ENCODE measurements around the gene AZU1.
"Not testable (repeated sequence)": the region's sequence is repeated elsewhere in the genome, so short reads cannot be mapped to it uniquely, and the experiment has no call there.

Gene AZU1

DNA sequence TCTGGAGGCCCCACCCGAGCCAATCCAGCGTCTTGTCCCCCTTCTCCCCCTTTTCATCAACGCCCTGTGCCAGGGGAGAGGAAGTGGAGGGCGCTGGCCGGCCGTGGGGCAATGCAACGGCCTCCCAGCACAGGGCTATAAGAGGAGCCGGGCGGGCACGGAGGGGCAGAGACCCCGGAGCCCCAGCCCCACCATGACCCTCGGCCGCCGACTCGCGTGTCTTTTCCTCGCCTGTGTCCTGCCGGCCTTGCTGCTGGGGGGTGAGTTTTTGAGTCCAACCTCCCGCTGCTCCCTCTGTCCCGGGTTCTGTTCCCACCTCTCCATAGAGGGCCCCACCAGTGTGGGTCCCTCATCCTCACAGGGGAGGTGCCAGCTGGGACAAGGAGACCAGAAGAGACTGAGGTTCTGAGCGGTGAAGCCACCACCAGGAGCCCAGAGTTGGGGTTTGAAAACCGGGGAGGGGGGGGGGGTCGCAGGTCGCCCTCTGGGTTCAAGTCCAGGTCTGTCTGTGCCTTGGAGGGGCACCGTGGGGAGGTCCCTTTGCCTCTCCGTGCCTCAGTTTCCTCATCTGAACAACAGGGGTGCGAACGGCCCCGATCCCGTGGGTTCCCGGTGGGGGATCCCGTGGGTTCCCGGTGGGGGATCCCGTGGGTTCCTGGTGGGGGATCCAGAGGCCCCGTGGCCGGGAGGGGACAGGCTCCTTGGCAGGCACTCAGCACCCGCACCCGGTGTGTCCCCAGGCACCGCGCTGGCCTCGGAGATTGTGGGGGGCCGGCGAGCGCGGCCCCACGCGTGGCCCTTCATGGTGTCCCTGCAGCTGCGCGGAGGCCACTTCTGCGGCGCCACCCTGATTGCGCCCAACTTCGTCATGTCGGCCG is 24.7 kb downstream of the AZU1 start, which contains the start of gene ELANE:
Gene ELANE (plus strand): TSS at position 168 of the 878 bp plus-strand sequence. CDS start 26 bp downstream, at position 194.
- DNase-seq = no peak
- H3K56ac ChIP-seq (ENCODE audit: low read length) = no peak within 1 kb of the TSS
- H3K18ac ChIP-seq (ENCODE audit: low read length) = no peak within 1 kb of the TSS
- H3K27me3 ChIP-seq (ENCODE audit: insufficient read depth, low read length, poor library complexity) = no peaks in the 10 kb centered on the region
- no peaks in the 10 kb centered on the region for H3K4me1 ChIP-seq (ENCODE audit: control insufficient read depth, low read depth, low read length)
- no peak within 1 kb of the TSS for H3K9ac ChIP-seq (ENCODE audit: low read length)
- no peak within 1 kb of the TSS for H2BK120ac ChIP-seq (ENCODE audit: low read depth, low read length)
- no peak within 1 kb of the TSS for H4K8ac ChIP-seq (ENCODE audit: low read depth, low read length)
- H3K4ac ChIP-seq (ENCODE audit: low read depth, low read length) = no peak within 1 kb of the TSS
- no peak within 1 kb of the TSS for H2AK5ac ChIP-seq (ENCODE audit: low read length)
- H3K4me3 ChIP-seq (ENCODE audit: low read length) = no peak within 1 kb of the TSS
- H2BK15ac ChIP-seq (replicated peaks; ENCODE audit: low read depth) = no peak within 1 kb of the TSS
- no peak within 1 kb of the TSS for H3K4me2 ChIP-seq (ENCODE audit: low read length)
- H3K79me2 ChIP-seq (ENCODE audit: control insufficient read depth, insufficient read depth, low read length) = no peaks in the 10 kb centered on the region
- no peaks in the 10 kb centered on the region for H3K79me1 ChIP-seq (ENCODE audit: low read length)
- no CpG with 5 or more reads among the region's 55 CpGs for WGBS (ENCODE audit: extremely low coverage, insufficient coverage, low lambda C conversion rate)
- H3K27ac ChIP-seq (ENCODE audit: low read depth, low read length) = no peak within 1 kb of the TSS
- no peak within 1 kb of the TSS for H4K5ac ChIP-seq (ENCODE audit: low read length)
- no peaks in the 10 kb centered on the region for H3K36me3 ChIP-seq (ENCODE audit: control insufficient read depth, insufficient read depth, low read length)
- H3K23ac ChIP-seq (ENCODE audit: low read length) = no peak within 1 kb of the TSS
- H2BK5ac ChIP-seq (ENCODE audit: low read length) = no peak within 1 kb of the TSS

DNA sequence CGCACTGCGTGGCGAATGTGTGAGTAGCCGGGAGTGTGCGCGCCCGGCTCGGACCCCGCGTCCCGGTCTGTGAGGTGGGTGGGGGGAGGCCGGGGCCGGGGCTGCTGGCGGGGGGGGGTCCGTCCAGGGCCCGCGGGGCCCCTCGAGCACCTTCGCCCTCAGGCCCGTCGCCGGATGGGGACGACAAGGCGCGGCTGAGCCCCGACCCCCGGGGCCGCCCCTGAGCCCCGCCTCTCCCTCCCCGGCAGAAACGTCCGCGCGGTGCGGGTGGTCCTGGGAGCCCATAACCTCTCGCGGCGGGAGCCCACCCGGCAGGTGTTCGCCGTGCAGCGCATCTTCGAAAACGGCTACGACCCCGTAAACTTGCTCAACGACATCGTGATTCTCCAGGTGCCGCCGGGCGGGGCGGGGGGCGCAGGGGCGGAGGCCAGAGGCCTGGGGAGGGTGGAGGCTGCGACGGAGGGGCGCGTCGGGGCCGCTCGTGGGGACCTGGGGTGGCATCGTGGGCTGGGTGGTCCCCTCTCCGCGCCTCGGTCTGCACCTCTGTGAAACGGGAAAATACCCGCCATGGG is 25.5 kb downstream of the AZU1 start:
- H3K79me2 ChIP-seq (ENCODE audit: control insufficient read depth, insufficient read depth, low read length) = no peaks in the 10 kb centered on the region
- no peak overlapping the region for H3K4me3 ChIP-seq (ENCODE audit: low read length)
- no peak overlapping the region for H3K18ac ChIP-seq (ENCODE audit: low read length)
- no peaks in the 10 kb centered on the region for H3K36me3 ChIP-seq (ENCODE audit: control insufficient read depth, insufficient read depth, low read length)
- no peak overlapping the region for H3K4me2 ChIP-seq (ENCODE audit: low read length)
- DNase-seq = no peak
- H4K5ac ChIP-seq (ENCODE audit: low read length) = no peak overlapping the region
- no peak overlapping the region for H3K27ac ChIP-seq (ENCODE audit: low read depth, low read length)
- no peaks in the 10 kb centered on the region for H3K4me1 ChIP-seq (ENCODE audit: control insufficient read depth, low read depth, low read length)
- H2AK5ac ChIP-seq (ENCODE audit: low read length) = no peak overlapping the region
- no peak overlapping the region for H3K9ac ChIP-seq (ENCODE audit: low read length)
- WGBS (ENCODE audit: extremely low coverage, insufficient coverage, low lambda C conversion rate) = no CpG with 5 or more reads among the region's 67 CpGs
- H2BK15ac ChIP-seq (replicated peaks; ENCODE audit: low read depth) = no peak overlapping the region
- H2BK5ac ChIP-seq (ENCODE audit: low read length) = no peak overlapping the region
- no peaks in the 10 kb centered on the region for H3K27me3 ChIP-seq (ENCODE audit: insufficient read depth, low read length, poor library complexity)
- no peak overlapping the region for H2BK120ac ChIP-seq (ENCODE audit: low read depth, low read length)
- H3K56ac ChIP-seq (ENCODE audit: low read length) = no peak overlapping the region
- no peak overlapping the region for H3K23ac ChIP-seq (ENCODE audit: low read length)
- H3K79me1 ChIP-seq (ENCODE audit: low read length) = no peaks in the 10 kb centered on the region
- H4K8ac ChIP-seq (ENCODE audit: low read depth, low read length) = no peak overlapping the region
- H3K4ac ChIP-seq (ENCODE audit: low read depth, low read length) = no peak overlapping the region

DNA sequence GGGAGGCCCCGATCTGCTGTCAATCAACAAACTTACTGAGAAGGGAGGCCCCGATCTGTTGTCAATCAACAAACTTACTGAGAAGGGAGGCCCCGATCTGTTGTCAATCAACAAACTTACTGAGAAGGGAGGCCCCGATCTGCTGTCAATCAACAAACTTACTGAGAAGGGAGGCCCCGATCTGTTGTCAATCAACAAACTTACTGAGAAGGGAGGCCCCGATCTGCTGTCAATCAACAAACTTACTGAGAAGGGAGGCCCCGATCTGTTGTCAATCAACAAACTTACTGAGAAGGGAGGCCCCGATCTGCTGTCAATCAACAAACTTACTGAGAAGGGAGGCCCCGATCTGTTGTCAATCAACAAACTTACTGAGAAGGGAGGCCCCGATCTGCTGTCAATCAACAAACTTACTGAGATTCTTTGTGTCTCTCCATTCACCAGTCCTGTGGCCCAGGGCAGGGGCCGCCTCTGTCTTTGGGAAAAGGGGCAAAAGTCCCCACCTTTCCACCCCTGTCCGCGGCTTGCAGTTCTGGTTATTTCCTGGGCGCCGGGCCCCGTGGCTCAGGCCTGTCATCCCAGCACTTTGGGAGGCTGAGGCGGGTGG is 26.1 kb downstream of the AZU1 start:
- not testable (repeated sequence) for H3K27me3 ChIP-seq (ENCODE audit: insufficient read depth, low read length, poor library complexity); H3K4me2 ChIP-seq (ENCODE audit: low read length); H3K23ac ChIP-seq (ENCODE audit: low read length); H3K56ac ChIP-seq (ENCODE audit: low read length); H4K5ac ChIP-seq (ENCODE audit: low read length); H3K36me3 ChIP-seq (ENCODE audit: control insufficient read depth, insufficient read depth, low read length); H4K8ac ChIP-seq (ENCODE audit: low read depth, low read length); H3K79me1 ChIP-seq (ENCODE audit: low read length); H2AK5ac ChIP-seq (ENCODE audit: low read length); H2BK5ac ChIP-seq (ENCODE audit: low read length); H3K27ac ChIP-seq (ENCODE audit: low read depth, low read length); H2BK120ac ChIP-seq (ENCODE audit: low read depth, low read length); H3K4ac ChIP-seq (ENCODE audit: low read depth, low read length); H3K79me2 ChIP-seq (ENCODE audit: control insufficient read depth, insufficient read depth, low read length); H3K4me3 ChIP-seq (ENCODE audit: low read length); DNase-seq; H3K9ac ChIP-seq (ENCODE audit: low read length); H2BK15ac ChIP-seq (replicated peaks; ENCODE audit: low read depth); H3K4me1 ChIP-seq (ENCODE audit: control insufficient read depth, low read depth, low read length); H3K18ac ChIP-seq (ENCODE audit: low read length)
- no CpG with 5 or more reads among the region's 17 CpGs for WGBS (ENCODE audit: extremely low coverage, insufficient coverage, low lambda C conversion rate)

DNA sequence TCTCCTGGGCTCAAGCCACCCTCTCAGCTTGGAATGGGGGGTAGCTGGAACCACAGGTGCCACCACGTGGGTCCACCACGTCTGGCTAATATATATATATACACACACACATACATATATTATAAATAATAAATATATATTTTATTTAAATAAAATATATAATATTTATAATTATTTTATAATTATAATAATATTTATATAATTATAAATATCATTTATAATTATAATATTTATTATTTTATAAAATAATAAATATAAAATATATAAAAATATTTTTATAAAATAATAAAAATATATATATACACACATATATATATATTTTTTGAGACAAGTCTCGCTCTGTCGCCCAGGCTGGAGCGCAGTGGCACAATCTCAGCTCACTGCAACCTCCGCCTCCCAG is 26.9 kb downstream of the AZU1 start:
- Histone ChIP-seq H3K27me3 (ENCODE audit: insufficient read depth, low read length, poor library complexity) (no peaks in the 10 kb centered on the region), H2BK5ac (ENCODE audit: low read length) (no peak overlapping the region), H3K9ac (ENCODE audit: low read length) (no peak overlapping the region), H4K8ac (ENCODE audit: low read depth, low read length) (no peak overlapping the region), H2AK5ac (ENCODE audit: low read length) (no peak overlapping the region), H3K18ac (ENCODE audit: low read length) (no peak overlapping the region), H3K4me1 (ENCODE audit: control insufficient read depth, low read depth, low read length) (no peaks in the 10 kb centered on the region), H3K36me3 (ENCODE audit: control insufficient read depth, insufficient read depth, low read length) (no peaks in the 10 kb centered on the region), H3K23ac (ENCODE audit: low read length) (no peak overlapping the region), H3K56ac (ENCODE audit: low read length) (no peak overlapping the region), H3K4ac (ENCODE audit: low read depth, low read length) (no peak overlapping the region), H2BK120ac (ENCODE audit: low read depth, low read length) (no peak overlapping the region), H4K5ac (ENCODE audit: low read length) (no peak overlapping the region), H3K4me3 (ENCODE audit: low read length) (no peak overlapping the region), H3K79me2 (ENCODE audit: control insufficient read depth, insufficient read depth, low read length) (no peaks in the 10 kb centered on the region), H3K4me2 (ENCODE audit: low read length) (no peak overlapping the region), H3K27ac (ENCODE audit: low read depth, low read length) (no peak overlapping the region), H2BK15ac (replicated peaks; ENCODE audit: low read depth) (no peak overlapping the region), H3K79me1 (ENCODE audit: low read length) (no peaks in the 10 kb centered on the region)
- WGBS (ENCODE audit: extremely low coverage, insufficient coverage, low lambda C conversion rate) = no CpG with 5 or more reads among the region's 6 CpGs
- DNase-seq = no peak

GRCh38 chr19:855142-855541 is 27.5 kb downstream of the AZU1 start:
- H4K8ac ChIP-seq (ENCODE audit: low read depth, low read length) = no peak overlapping the region
- DNase-seq = no peak
- no peak overlapping the region for H3K56ac ChIP-seq (ENCODE audit: low read length)
- no peak overlapping the region for H3K27ac ChIP-seq (ENCODE audit: low read depth, low read length)
- H3K4ac ChIP-seq (ENCODE audit: low read depth, low read length) = no peak overlapping the region
- no peaks in the 10 kb centered on the region for H3K79me1 ChIP-seq (ENCODE audit: low read length)
- no peak overlapping the region for H2BK15ac ChIP-seq (replicated peaks; ENCODE audit: low read depth)
- H3K79me2 ChIP-seq (ENCODE audit: control insufficient read depth, insufficient read depth, low read length) = no peaks in the 10 kb centered on the region
- no peak overlapping the region for H2BK120ac ChIP-seq (ENCODE audit: low read depth, low read length)
- no peak overlapping the region for H3K4me2 ChIP-seq (ENCODE audit: low read length)
- peaks cover 4% of the 10 kb centered on the region for H3K27me3 ChIP-seq (ENCODE audit: insufficient read depth, low read length, poor library complexity)
- H3K36me3 ChIP-seq (ENCODE audit: control insufficient read depth, insufficient read depth, low read length) = no peaks in the 10 kb centered on the region
- no peak overlapping the region for H4K5ac ChIP-seq (ENCODE audit: low read length)
- no peak overlapping the region for H3K4me3 ChIP-seq (ENCODE audit: low read length)
- H3K4me1 ChIP-seq (ENCODE audit: control insufficient read depth, low read depth, low read length) = no peaks in the 10 kb centered on the region
- no peak overlapping the region for H3K23ac ChIP-seq (ENCODE audit: low read length)
- no peak overlapping the region for H3K9ac ChIP-seq (ENCODE audit: low read length)
- no peak overlapping the region for H3K18ac ChIP-seq (ENCODE audit: low read length)
- no CpG with 5 or more reads among the region's 12 CpGs for whole genome bisulfite sequencing (ENCODE audit: extremely low coverage, insufficient coverage, low lambda C conversion rate)
- no peak overlapping the region for H2BK5ac ChIP-seq (ENCODE audit: low read length)
- H2AK5ac ChIP-seq (ENCODE audit: low read length) = no peak overlapping the region
